Measurements from ENCODE around the gene SNX1. TPM values are rescaled to one million over a fixed set of nuclear protein-coding genes. Genes with fewer than 3 reads are reported as not detected.

SNX1 gene
- total RNA-seq, 2 experiments from 2014 or later, result 30.1 to 129 TPM

DNA sequence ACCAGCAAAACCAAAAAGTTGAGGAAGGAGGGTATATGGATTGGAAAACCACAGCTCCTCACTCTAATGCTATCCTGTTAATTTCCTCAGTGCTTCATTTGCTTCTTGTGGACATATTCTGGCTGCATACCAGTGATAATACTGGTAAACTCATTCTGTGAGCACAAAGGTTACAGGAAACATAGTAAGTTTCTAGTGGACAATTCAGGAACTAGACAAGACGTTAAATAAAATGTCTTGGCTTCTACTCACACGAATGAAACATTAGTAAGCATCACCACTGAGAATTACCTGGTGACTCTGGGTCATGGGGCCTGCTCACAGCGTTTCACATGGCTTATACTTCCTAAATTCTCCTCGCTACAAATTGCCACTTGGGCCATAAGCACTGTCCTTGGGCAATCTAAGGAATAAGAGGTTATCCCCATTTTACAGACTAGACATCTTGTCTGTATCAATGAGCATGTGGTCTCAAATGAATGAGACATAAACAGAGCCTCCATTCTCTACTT lies 87.1 kb downstream of the SNX1 start:
- CTCF ChIA-PET (ENCODE audit: unreplicated experiment), result no interaction called here

GRCh38 chr15:64185146-64185911 lies 89.5 kb downstream of the SNX1 start:
- no TSS peak for BruUV-seq (replicated peaks)
- no peaks in the 10 kb centered on the region for H3K4me1 ChIP-seq (ENCODE audit: insufficient read depth, low read length, poor library complexity, severe bottlenecking)
- ChIA-PET CTCF (ENCODE audit: unreplicated experiment) (no interaction called here), POLR2A (interaction anchor here (0.7 to 1.4 kb wide), 3 partner anchors 9 to 186 kb away, joined by 3 to 5 read pairs (median 4); no protein-coding TSS in a partner anchor)
- intact Hi-C loops (cut with micrococcal nuclease; ENCODE audit: unreplicated experiment), result no loop called here
- no peaks in the 10 kb centered on the region for H3K79me2 ChIP-seq (ENCODE audit: insufficient read depth, low read depth, low read length)
- no peaks in the 10 kb centered on the region for H3K9me2 ChIP-seq (ENCODE audit: insufficient read depth, low read length)
- H3K4me2 ChIP-seq (ENCODE audit: low read length), result no peak overlapping the region
- H3K4me3 ChIP-seq (ENCODE audit: low read depth, low read length, poor library complexity, severe bottlenecking), result no peak overlapping the region
- peaks cover 4% of the 10 kb centered on the region; the same call in 1 of the 2 replicates for H3K36me3 ChIP-seq (ENCODE audit: insufficient read depth, low read length)
- TF ChIP-seq, protein P1, sequence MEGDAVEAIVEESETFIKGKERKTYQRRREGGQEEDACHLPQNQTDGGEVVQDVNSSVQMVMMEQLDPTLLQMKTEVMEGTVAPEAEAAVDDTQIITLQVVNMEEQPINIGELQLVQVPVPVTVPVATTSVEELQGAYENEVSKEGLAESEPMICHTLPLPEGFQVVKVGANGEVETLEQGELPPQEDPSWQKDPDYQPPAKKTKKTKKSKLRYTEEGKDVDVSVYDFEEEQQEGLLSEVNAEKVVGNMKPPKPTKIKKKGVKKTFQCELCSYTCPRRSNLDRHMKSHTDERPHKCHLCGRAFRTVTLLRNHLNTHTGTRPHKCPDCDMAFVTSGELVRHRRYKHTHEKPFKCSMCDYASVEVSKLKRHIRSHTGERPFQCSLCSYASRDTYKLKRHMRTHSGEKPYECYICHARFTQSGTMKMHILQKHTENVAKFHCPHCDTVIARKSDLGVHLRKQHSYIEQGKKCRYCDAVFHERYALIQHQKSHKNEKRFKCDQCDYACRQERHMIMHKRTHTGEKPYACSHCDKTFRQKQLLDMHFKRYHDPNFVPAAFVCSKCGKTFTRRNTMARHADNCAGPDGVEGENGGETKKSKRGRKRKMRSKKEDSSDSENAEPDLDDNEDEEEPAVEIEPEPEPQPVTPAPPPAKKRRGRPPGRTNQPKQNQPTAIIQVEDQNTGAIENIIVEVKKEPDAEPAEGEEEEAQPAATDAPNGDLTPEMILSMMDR (conservative IDR thresholded peaks at IDR 0.05; ENCODE audit: low read length), result no peak
- no peak for TF ChIP-seq EZH2phosphoT487 (IDR thresholded peaks at IDR 0.05; ENCODE audit: borderline replicate concordance, low read depth, low read length)
- no peak overlapping the region for H2AFZ ChIP-seq (ENCODE audit: low read length)
- H4K20me1 ChIP-seq (ENCODE audit: insufficient read depth, low read length), result no peaks in the 10 kb centered on the region
- no peak overlapping the region for H3K27ac ChIP-seq (ENCODE audit: low read depth, low read length, poor library complexity, severe bottlenecking)
- DNase-seq (ENCODE audit: low spot score), result no peak
- no peaks in the 10 kb centered on the region for H3K9me3 ChIP-seq (ENCODE audit: low read length)

More for the DNA sequence above, 87.1 kb downstream of the SNX1 start:
- Histone ChIP-seq H3K4me1 (ENCODE audit: insufficient read depth, low read length, poor library complexity, severe bottlenecking) (no peaks in the 10 kb centered on the region), H3K4me2 (ENCODE audit: low read length) (no peak overlapping the region), H3K79me2 (ENCODE audit: insufficient read depth, low read depth, low read length) (no peaks in the 10 kb centered on the region), H3K9me2 (ENCODE audit: insufficient read depth, low read length) (no peaks in the 10 kb centered on the region), H3K27ac (ENCODE audit: low read depth, low read length, poor library complexity, severe bottlenecking) (no peak overlapping the region), H2AFZ (ENCODE audit: low read length) (no peak overlapping the region), H3K4me3 (ENCODE audit: low read depth, low read length, poor library complexity, severe bottlenecking) (no peak overlapping the region), H4K20me1 (ENCODE audit: insufficient read depth, low read length) (no peaks in the 10 kb centered on the region), H3K9me3 (ENCODE audit: low read length) (no peaks in the 10 kb centered on the region), H3K36me3 (ENCODE audit: insufficient read depth, low read length) (peaks cover 4% of the 10 kb centered on the region; the same call in 1 of the 2 replicates)
- TF ChIP-seq, protein P1 (conservative IDR thresholded peaks at IDR 0.05; ENCODE audit: low read length), result no peak
- no peak for TF ChIP-seq EZH2phosphoT487 (IDR thresholded peaks at IDR 0.05; ENCODE audit: borderline replicate concordance, low read depth, low read length)
- intact Hi-C loops (cut with micrococcal nuclease; ENCODE audit: unreplicated experiment), result no loop called here
- POLR2A ChIA-PET, result no interaction called here
- BruUV-seq (replicated peaks), result no TSS peak
- no peak for DNase-seq (ENCODE audit: low spot score)

Measured in OCI-LY7 (cell line).